Left lung (tissue), 10 donors: ENCODE measurements around the gene TNFAIP3. TPM values are rescaled to one million over a fixed set of nuclear protein-coding genes. Genes with fewer than 3 reads are reported as not detected.
"Not testable (repeated sequence)": the region's sequence is repeated elsewhere in the genome, so short reads cannot be mapped to it uniquely, and the experiment has no call there.

Source experiments
- ATAC-seq: fragments of 200-7000 bp; cut with Tn5 transposase; one replicate; pipeline ENCODE4 v1.9.1; 2020; ENCODE audit warnings: moderate library complexity
- DNase-seq, 4 donors: peaks; one replicate each; pipeline ENCODE4 v3.0.0-alpha.2; 2013 to 2020
- H3K27ac ChIP-seq, 2 donors: fragments of 200-600 bp; sonication (generic) in 1 of 2; one replicate each; pipeline versions ENCODE4 v1.5.0 to v1.8.0; 2020 to 2021
- H3K27me3 ChIP-seq, 2 donors: fragments of 200-600 bp; sonication (generic) in 1 of 2; one replicate each; pipeline versions ENCODE4 v1.5.0 to v1.8.0; 2020 to 2021
- H3K36me3 ChIP-seq, 2 donors: fragments of 200-600 bp; sonication (generic) in 1 of 2; one replicate each; pipeline versions ENCODE4 v1.5.0 to v1.8.0; 2020 to 2021
- H3K4me1 ChIP-seq, 2 donors: fragments of 200-600 bp; one replicate each; pipeline ENCODE4 v1.8.0; 2021
- H3K4me3 ChIP-seq, 2 donors: fragments of 200-600 bp; sonication (generic) in 1 of 2; one replicate each; pipeline versions ENCODE4 v1.5.0 to v1.8.0; 2020 to 2021; ENCODE audit warnings: mild to moderate bottlenecking in 1 of 2
- H3K9me3 ChIP-seq, 2 donors: fragments of 200-600 bp; sonication (generic) in 1 of 2; one replicate each; pipeline versions ENCODE4 v1.5.0 to v1.8.0; 2020 to 2021
- intact Hi-C, 2 donors: fragments of 100-400 bp; cut with DNase I; formaldehyde crosslinking; loops; one replicate each; pipeline versions ENCODE4 v1.11.2 to v1.14.2; 2022
- polyA plus RNA-seq, 6 donors: library from polyadenylated mRNA; unstranded; fragments of 120-200 nt; gene quantifications; one replicate each; pipeline ENCODE4 v1.2.1, GENCODE V29; 2013; ENCODE audit not compliant: insufficient read length in 6 of 6
- total RNA-seq, 2 donors: library from RNA; stranded (reverse); fragmentation: NEBNext Ultra II Directional; extraction: Animal tissue kit (Norgen Biotek cat#: 25700); gene quantifications; one replicate each; pipeline ENCODE4 v1.2.1, GENCODE V29; 2021
- TF ChIP-seq, protein P1 (sequence below), 2 donors: fragments of 200-600 bp; sonication (generic) in 1 of 2; IDR thresholded peaks; one replicate each; pipeline versions ENCODE4 v1.5.0 to v1.8.0; 2021; ENCODE audit warnings: antibody characterized with exemption in 2 of 2
- donor health status: DM: no; HTN: yes; CAD: no.
- donor health status: DM: no; HTN: no; CAD: no.

Gene TNFAIP3
- total and polyA plus RNA-seq, 8 donors = 14.6 to 102 (median 17.2) TPM

DNA sequence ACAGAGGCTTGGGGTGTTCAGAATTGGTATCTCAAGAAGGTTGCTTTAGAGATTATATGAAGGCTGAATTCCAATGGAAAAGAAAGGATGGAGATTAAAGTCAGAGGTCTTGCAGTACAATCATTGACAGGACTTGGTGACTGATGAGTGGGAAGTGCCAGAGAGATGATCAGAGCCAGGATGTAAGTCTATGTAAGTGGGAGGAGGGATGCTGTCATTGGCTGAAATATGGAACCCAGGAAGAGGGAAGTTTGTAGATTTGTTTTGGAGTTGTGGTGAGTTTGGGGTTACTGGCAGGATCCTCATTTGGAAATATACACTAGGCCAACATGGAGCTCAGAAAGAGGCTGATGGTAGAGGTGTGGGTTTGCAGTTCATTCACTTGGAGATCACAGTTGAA lies 23.8 kb upstream of the TNFAIP3 start:
- intact Hi-C loops = no loop called here
- no peak overlapping the region for H3K27ac ChIP-seq
- TF ChIP-seq, protein P1, sequence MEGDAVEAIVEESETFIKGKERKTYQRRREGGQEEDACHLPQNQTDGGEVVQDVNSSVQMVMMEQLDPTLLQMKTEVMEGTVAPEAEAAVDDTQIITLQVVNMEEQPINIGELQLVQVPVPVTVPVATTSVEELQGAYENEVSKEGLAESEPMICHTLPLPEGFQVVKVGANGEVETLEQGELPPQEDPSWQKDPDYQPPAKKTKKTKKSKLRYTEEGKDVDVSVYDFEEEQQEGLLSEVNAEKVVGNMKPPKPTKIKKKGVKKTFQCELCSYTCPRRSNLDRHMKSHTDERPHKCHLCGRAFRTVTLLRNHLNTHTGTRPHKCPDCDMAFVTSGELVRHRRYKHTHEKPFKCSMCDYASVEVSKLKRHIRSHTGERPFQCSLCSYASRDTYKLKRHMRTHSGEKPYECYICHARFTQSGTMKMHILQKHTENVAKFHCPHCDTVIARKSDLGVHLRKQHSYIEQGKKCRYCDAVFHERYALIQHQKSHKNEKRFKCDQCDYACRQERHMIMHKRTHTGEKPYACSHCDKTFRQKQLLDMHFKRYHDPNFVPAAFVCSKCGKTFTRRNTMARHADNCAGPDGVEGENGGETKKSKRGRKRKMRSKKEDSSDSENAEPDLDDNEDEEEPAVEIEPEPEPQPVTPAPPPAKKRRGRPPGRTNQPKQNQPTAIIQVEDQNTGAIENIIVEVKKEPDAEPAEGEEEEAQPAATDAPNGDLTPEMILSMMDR (IDR thresholded peaks at IDR 0.05) = no peak
- H3K27me3 ChIP-seq = no peaks in the 10 kb centered on the region
- H3K9me3 ChIP-seq = no peaks in the 10 kb centered on the region
- no peak for DNase-seq
- no peak for ATAC-seq
- H3K36me3 ChIP-seq = no peaks in the 10 kb centered on the region
- H3K4me3 ChIP-seq = no peak overlapping the region
- peaks cover 0 to 26% of the 10 kb centered on the region in 2 donors for H3K4me1 ChIP-seq

DNA sequence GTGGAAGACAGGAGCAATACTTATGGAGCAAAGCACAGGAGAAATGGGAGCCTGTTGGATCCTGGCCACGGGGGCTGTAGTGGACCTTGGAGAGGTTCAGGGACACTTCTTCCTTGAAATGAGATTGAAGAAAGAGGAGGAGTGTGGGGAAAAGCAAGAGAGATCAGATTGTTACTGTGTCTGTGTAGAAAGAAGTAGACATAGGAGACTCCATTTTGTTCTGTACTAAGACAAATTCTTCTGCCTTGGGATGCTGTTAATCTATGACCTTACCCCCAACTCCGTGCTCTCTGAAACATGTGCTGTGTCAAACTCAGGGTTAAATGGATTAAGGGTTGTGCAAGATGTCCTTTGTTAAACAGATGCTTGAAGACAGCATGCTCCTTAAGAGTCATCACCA lies 22.7 kb upstream of the TNFAIP3 start:
- H3K27ac ChIP-seq, ATAC-seq, DNase-seq, H3K9me3 ChIP-seq, intact Hi-C loops, H3K36me3 ChIP-seq, H3K27me3 ChIP-seq, H3K4me3 ChIP-seq: not testable (repeated sequence)
- H3K4me1 ChIP-seq = peaks cover 0 to 37% of the 10 kb centered on the region in 2 donors

DNA sequence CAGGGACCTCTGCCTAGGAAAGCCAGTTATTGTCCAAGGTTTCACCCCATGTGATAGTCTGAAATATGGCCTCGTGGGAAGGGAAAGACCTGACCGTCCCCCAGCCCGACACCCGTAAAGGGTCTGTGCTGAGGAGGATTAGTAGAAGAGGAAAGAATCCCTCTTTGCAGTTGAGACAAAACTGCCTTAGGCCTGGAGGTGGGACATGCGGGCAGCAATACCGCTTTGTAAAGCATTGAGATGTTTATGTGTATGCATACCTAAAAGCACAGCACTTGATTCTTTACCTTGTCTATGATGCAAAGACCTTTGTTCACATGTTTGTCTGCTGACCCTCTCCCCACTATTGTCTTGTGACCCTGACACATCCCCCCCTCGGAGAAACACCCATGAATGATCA lies 22.3 kb upstream of the TNFAIP3 start:
- H3K36me3 ChIP-seq, ATAC-seq, intact Hi-C loops, DNase-seq, H3K27me3 ChIP-seq, H3K27ac ChIP-seq, H3K9me3 ChIP-seq, H3K4me3 ChIP-seq: not testable (repeated sequence)
- peaks cover 0 to 42% of the 10 kb centered on the region in 2 donors for H3K4me1 ChIP-seq

DNA sequence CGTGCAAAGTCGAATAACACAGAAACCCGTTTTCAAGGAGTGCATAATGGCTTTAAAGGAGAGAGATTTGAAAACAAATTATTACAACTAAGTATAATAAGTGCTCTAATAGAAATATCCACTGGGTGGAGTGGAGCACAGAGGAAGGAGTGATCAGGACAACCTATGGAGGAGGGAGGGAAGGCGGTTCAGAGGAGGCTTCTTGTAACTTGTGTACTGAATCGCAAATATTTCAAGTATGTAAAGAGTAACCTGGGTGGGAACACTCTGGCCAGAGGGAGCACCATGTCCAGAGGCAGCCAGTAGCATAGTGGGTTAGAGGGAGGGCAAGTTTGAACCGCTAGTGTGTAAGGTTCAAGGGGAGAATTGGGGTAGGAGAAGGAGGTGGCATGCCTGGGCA lies 21.6 kb upstream of the TNFAIP3 start:
- ATAC-seq = peak; percentile 58
- intact Hi-C loops = no loop called here

GRCh38 chr6:137846274-137846673 lies 20.8 kb upstream of the TNFAIP3 start:
- ATAC-seq = no peak
- Histone ChIP-seq H3K27me3 (no peaks in the 10 kb centered on the region), H3K27ac (peak overlapping the region in 1 of 2 donors; percentile 81), H3K4me3 (no peak overlapping the region), H3K36me3 (no peaks in the 10 kb centered on the region), H3K4me1 (peaks cover 0 to 48% of the 10 kb centered on the region in 2 donors), H3K9me3 (no peaks in the 10 kb centered on the region)
- DNase-seq = no peak
- intact Hi-C loops = no loop called here
- TF ChIP-seq, protein P1 (IDR thresholded peaks at IDR 0.05) = no peak

More for the DNA sequence above, 21.6 kb upstream of the TNFAIP3 start:
- TF ChIP-seq, protein P1 (IDR thresholded peaks at IDR 0.05) = no peak
- H3K9me3 ChIP-seq = no peaks in the 10 kb centered on the region
- H3K27ac ChIP-seq = no peak overlapping the region
- no peaks in the 10 kb centered on the region for H3K27me3 ChIP-seq
- DNase-seq = no peak
- no peak overlapping the region for H3K4me3 ChIP-seq
- H3K4me1 ChIP-seq = peaks cover 0 to 48% of the 10 kb centered on the region in 2 donors
- H3K36me3 ChIP-seq = no peaks in the 10 kb centered on the region

DNA sequence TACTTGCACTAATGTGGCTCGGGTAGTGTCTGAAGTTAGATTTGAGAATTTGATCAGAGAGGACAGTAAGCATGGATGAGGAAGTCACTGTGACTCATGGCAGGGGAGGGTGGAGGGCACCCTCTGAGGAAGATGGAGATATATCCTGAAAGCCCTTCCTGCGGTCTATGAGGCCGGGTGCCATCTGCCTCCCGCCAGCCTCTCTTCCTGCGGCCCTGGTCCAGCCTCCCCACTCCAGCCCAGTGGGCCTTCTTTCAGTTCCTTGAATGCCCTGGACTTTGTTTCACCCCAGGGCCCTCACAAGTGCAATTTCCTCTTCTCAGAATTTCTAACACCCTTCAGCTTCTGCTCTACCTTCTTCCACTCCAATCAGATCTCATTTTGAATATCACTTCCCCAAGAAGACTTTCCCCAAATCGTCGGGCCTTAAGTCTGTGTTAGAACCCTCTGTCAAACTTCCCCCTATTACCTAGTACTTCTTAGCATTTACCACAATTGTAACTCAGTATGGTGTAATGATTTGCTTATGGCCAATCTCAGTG lies 20.2 kb upstream of the TNFAIP3 start:
- DNase-seq (peak in 2 of 4 donors; percentile 81 to 90), ATAC-seq (peak; percentile 72)
- Histone ChIP-seq H3K27me3 (no peaks in the 10 kb centered on the region), H3K4me3 (no peak overlapping the region), H3K4me1 (peaks cover 0 to 48% of the 10 kb centered on the region in 2 donors), H3K9me3 (no peaks in the 10 kb centered on the region), H3K27ac (peak overlapping the region in 1 of 2 donors; percentile 81), H3K36me3 (no peaks in the 10 kb centered on the region)
- TF ChIP-seq, protein P1 (IDR thresholded peaks at IDR 0.05) = no peak
- intact Hi-C loops = no loop called here
